Effector CD4-positive, alpha-beta T cell (primary cell): ENCODE measurements around the gene MMP17.

Experiments used
- DNase-seq: peaks from one replicate; pipeline ENCODE4 v3.0.0-alpha.2; 2020

MMP17 gene

GRCh38 chr12:131850856-131851559, 22.8 kb downstream of the MMP17 start:
- DNase-seq: no peak

- DNase-seq: no peak
These were observed 23.8 kb downstream of the MMP17 start for GRCh38 chr12:131851741-131852550.

- DNase-seq: no peak
These were observed 24.5 kb downstream of the MMP17 start for GRCh38 chr12:131852551-131853299.

- DNase-seq: no peak
These were observed 25.9 kb downstream of the MMP17 start for GRCh38 chr12:131853832-131854797.

- no peak for DNase-seq
These were observed 26.8 kb downstream of the MMP17 start for GRCh38 chr12:131854861-131855476.

- DNase-seq: no peak
These were observed 27.4 kb downstream of the MMP17 start for GRCh38 chr12:131855521-131856142.

GRCh38 chr12:131856366-131857097, 28.3 kb downstream of the MMP17 start:
- no peak for DNase-seq

- DNase-seq: no peak
These were observed 30.0 kb downstream of the MMP17 start for GRCh38 chr12:131857908-131858850.

GRCh38 chr12:131860472-131861260, 32.5 kb downstream of the MMP17 start:
- no peak for DNase-seq

GRCh38 chr12:131861261-131862083, 33.3 kb downstream of the MMP17 start:
- no peak for DNase-seq

- no peak for DNase-seq
These were observed 33.9 kb downstream of the MMP17 start for GRCh38 chr12:131862084-131862441.

- no peak for DNase-seq
These were observed 34.4 kb downstream of the MMP17 start for GRCh38 chr12:131862600-131862993.

GRCh38 chr12:131862994-131863710, 35.0 kb downstream of the MMP17 start:
- no peak for DNase-seq

- no peak for DNase-seq
These were observed 35.7 kb downstream of the MMP17 start for GRCh38 chr12:131863711-131864396.

GRCh38 chr12:131864469-131864868, 36.3 kb downstream of the MMP17 start:
- no peak for DNase-seq

- no peak for DNase-seq
These were observed 37.1 kb downstream of the MMP17 start for GRCh38 chr12:131865180-131865875.
